ENCODE measurements around the gene CTDSPL.

Gene CTDSPL

GRCh38 chr3:37997791-37998370 lies 136.2 kb downstream of the CTDSPL start:
- no peak for DNase-seq (ENCODE audit: low read depth in 2 of 2, low spot score in 1 of 2)

GRCh38 chr3:37999836-38000235 lies 138.2 kb downstream of the CTDSPL start:
- no peak for DNase-seq (ENCODE audit: low read depth in 2 of 2, low spot score in 1 of 2)

GRCh38 chr3:38000242-38000916 lies 138.7 kb downstream of the CTDSPL start:
- DNase-seq (ENCODE audit: low read depth in 2 of 2, low spot score in 1 of 2), result no peak

GRCh38 chr3:38000965-38001455 lies 139.3 kb downstream of the CTDSPL start:
- DNase-seq (ENCODE audit: low read depth in 2 of 2, low spot score in 1 of 2), result no peak

- no peak for DNase-seq (ENCODE audit: low read depth in 2 of 2, low spot score in 1 of 2)
Observed at GRCh38 chr3:38001456-38002081, 139.9 kb downstream of the CTDSPL start.

- no peak for DNase-seq (ENCODE audit: low read depth in 2 of 2, low spot score in 1 of 2)
Observed at GRCh38 chr3:38002291-38002876, 140.7 kb downstream of the CTDSPL start.

GRCh38 chr3:38002940-38003339 lies 141.3 kb downstream of the CTDSPL start:
- DNase-seq (ENCODE audit: low read depth in 2 of 2, low spot score in 1 of 2), result no peak

- no peak for DNase-seq (ENCODE audit: low read depth in 2 of 2, low spot score in 1 of 2)
Observed at GRCh38 chr3:38003371-38003816, 141.7 kb downstream of the CTDSPL start.

- DNase-seq (ENCODE audit: low read depth in 2 of 2, low spot score in 1 of 2), result no peak
Observed at GRCh38 chr3:38003817-38004414, 142.2 kb downstream of the CTDSPL start.

GRCh38 chr3:38004415-38005075 lies 142.9 kb downstream of the CTDSPL start:
- DNase-seq (ENCODE audit: low read depth in 2 of 2, low spot score in 1 of 2), result no peak

- DNase-seq (ENCODE audit: low read depth in 2 of 2, low spot score in 1 of 2), result no peak
Observed at GRCh38 chr3:38005076-38006020, 143.7 kb downstream of the CTDSPL start.

GRCh38 chr3:38006031-38006430 lies 144.4 kb downstream of the CTDSPL start:
- DNase-seq (ENCODE audit: low read depth in 2 of 2, low spot score in 1 of 2), result no peak

GRCh38 chr3:38006445-38006995 lies 144.8 kb downstream of the CTDSPL start:
- no peak for DNase-seq (ENCODE audit: low read depth in 2 of 2, low spot score in 1 of 2)

- DNase-seq (ENCODE audit: low read depth in 2 of 2, low spot score in 1 of 2), result no peak
Observed at GRCh38 chr3:38007754-38008090, 146.0 kb downstream of the CTDSPL start.

- no peak for DNase-seq (ENCODE audit: low read depth in 2 of 2, low spot score in 1 of 2)
Observed at GRCh38 chr3:38008191-38008701, 146.6 kb downstream of the CTDSPL start.

- no peak for DNase-seq (ENCODE audit: low read depth in 2 of 2, low spot score in 1 of 2)
Observed at GRCh38 chr3:38008971-38009580, 147.4 kb downstream of the CTDSPL start.

GRCh38 chr3:38009807-38010591 lies 148.3 kb downstream of the CTDSPL start:
- no peak for DNase-seq (ENCODE audit: low read depth in 2 of 2, low spot score in 1 of 2)

- DNase-seq (ENCODE audit: low read depth in 2 of 2, low spot score in 1 of 2), result no peak
Observed at GRCh38 chr3:38011111-38011510, 149.4 kb downstream of the CTDSPL start.

All from stimulated activated CD8-positive, alpha-beta memory T cell treated with anti-CD3 and anti-CD28 coated beads, Interleukin-4, amount 100 ng/mL, for 4 hours (primary cell).